RWPE2 (cell line): Measurements from ENCODE around the gene CHCHD3.

Experiments
- ATAC-seq: fragments of 200-7000 bp; cut with Tn5 transposase; 3 replicates; pipeline ENCODE4 v1.9.1; 2021; ENCODE audit warnings: low read depth
- DNase-seq: peaks from one replicate; pipeline ENCODE4 v3.0.0-alpha.2; 2020; ENCODE audit warnings: low spot score
- H3K27ac ChIP-seq: fragments of 450-650 bp; 2 replicates; pipeline ENCODE4 v1.5.1; 2017; ENCODE audit warnings: mild to moderate bottlenecking; ENCODE audit not compliant: poor library complexity, severe bottlenecking
- H3K27me3 ChIP-seq: fragments of 250-450 bp; sonication (Bioruptor Pico); 2 replicates; pipeline ENCODE4 v1.5.1; 2021; ENCODE audit warnings: mild to moderate bottlenecking, moderate library complexity; ENCODE audit not compliant: insufficient read depth, poor library complexity, severe bottlenecking
- H3K36me3 ChIP-seq: fragments of 250-450 bp; sonication (Bioruptor Pico); 2 replicates; pipeline ENCODE4 v1.5.1; 2020; ENCODE audit warnings: low read depth, mild to moderate bottlenecking, moderate library complexity
- H3K4me1 ChIP-seq: fragments of 250-450 bp; sonication (Bioruptor Pico); 2 replicates; pipeline ENCODE4 v1.5.1; 2021; ENCODE audit warnings: mild to moderate bottlenecking, moderate library complexity; ENCODE audit not compliant: insufficient read depth, poor library complexity, severe bottlenecking
- H3K4me3 ChIP-seq: fragments of 250-450 bp; sonication (Bioruptor Pico); 2 replicates; pipeline ENCODE4 v1.5.1; 2021; ENCODE audit warnings: mild to moderate bottlenecking, moderate library complexity; ENCODE audit not compliant: severe bottlenecking
- H3K9me3 ChIP-seq: fragments of 250-450 bp; sonication (Bioruptor Pico); 2 replicates; pipeline ENCODE4 v1.5.1; 2021; ENCODE audit warnings: mild to moderate bottlenecking, moderate library complexity; ENCODE audit not compliant: severe bottlenecking
- TF ChIP-seq, protein P1 (sequence below): fragments of 450-650 bp; IDR thresholded peaks from one replicate; pipeline ENCODE4 v1.5.1; 2017; ENCODE audit warnings: mild to moderate bottlenecking, moderate library complexity; ENCODE audit not compliant: poor library complexity, severe bottlenecking

The CHCHD3 gene

DNA sequence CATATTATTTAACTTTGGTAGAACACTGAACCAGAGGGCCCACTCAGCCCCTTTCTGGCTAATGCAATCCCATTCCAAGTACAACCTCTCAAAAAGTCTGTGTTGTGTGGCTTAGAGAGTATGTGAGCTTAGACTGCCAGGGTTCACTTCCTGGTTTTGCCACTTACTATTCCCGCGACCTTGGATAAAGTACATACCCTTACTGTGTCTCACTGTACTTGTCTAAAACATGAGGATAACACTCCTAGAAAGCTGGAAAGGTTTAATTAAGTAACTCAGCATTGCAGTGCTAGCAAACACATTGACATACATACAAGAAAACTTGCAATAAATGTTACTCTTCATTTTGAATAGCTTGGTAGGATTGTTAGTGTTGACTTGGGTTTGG lies 215.8 kb downstream of the CHCHD3 start:
- no peak for DNase-seq
- no peaks in the 10 kb centered on the region for H3K4me1 ChIP-seq
- H3K4me3 ChIP-seq = no peak overlapping the region
- TF ChIP-seq, protein P1, sequence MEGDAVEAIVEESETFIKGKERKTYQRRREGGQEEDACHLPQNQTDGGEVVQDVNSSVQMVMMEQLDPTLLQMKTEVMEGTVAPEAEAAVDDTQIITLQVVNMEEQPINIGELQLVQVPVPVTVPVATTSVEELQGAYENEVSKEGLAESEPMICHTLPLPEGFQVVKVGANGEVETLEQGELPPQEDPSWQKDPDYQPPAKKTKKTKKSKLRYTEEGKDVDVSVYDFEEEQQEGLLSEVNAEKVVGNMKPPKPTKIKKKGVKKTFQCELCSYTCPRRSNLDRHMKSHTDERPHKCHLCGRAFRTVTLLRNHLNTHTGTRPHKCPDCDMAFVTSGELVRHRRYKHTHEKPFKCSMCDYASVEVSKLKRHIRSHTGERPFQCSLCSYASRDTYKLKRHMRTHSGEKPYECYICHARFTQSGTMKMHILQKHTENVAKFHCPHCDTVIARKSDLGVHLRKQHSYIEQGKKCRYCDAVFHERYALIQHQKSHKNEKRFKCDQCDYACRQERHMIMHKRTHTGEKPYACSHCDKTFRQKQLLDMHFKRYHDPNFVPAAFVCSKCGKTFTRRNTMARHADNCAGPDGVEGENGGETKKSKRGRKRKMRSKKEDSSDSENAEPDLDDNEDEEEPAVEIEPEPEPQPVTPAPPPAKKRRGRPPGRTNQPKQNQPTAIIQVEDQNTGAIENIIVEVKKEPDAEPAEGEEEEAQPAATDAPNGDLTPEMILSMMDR = no peak
- no peaks in the 10 kb centered on the region for H3K36me3 ChIP-seq
- no peak overlapping the region for H3K27ac ChIP-seq
- H3K9me3 ChIP-seq = no peaks in the 10 kb centered on the region
- no peak for ATAC-seq
- no peaks in the 10 kb centered on the region for H3K27me3 ChIP-seq

DNA sequence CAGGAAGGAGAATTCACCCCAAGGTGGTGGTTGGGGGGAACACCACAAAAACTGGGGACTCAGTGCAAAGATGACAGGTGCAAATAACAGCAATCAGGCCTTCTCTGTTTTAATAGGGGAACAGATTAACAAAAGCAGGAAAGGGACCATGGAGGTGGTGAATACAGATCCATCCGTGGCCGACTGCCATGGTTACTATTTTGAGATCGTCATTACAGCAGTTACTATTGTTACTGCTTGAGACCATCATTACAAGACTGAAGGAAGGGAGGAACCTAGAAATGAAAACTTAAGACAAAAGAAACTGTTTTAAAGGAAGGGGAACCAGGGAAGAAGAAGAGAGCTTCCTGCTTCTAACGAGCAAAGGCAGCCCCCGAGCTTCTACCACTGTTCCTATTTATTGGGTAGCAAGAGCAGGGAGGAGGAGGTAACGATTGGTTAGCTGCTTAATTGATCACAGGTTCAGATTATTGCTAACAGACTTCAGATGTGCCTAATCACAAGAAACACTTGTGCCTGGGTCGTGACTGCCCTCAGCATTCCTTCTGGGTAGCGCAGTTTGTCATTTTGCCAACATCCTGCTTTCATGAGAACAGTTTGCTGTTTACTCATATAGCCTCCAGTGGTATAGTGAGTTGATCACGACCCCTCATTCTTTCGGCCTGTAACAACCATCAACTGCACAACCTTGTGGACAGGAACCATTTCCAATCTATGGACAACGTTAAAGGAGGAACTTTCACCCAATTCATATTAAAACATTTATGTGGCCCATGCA lies 216.3 kb downstream of the CHCHD3 start:
- Histone ChIP-seq H3K4me1 (no peaks in the 10 kb centered on the region), H3K27me3 (no peaks in the 10 kb centered on the region), H3K36me3 (no peaks in the 10 kb centered on the region), H3K4me3 (no peak overlapping the region), H3K27ac (no peak overlapping the region), H3K9me3 (no peaks in the 10 kb centered on the region)
- ATAC-seq (no peak), DNase-seq (no peak)
- TF ChIP-seq, protein P1 = no peak

DNA sequence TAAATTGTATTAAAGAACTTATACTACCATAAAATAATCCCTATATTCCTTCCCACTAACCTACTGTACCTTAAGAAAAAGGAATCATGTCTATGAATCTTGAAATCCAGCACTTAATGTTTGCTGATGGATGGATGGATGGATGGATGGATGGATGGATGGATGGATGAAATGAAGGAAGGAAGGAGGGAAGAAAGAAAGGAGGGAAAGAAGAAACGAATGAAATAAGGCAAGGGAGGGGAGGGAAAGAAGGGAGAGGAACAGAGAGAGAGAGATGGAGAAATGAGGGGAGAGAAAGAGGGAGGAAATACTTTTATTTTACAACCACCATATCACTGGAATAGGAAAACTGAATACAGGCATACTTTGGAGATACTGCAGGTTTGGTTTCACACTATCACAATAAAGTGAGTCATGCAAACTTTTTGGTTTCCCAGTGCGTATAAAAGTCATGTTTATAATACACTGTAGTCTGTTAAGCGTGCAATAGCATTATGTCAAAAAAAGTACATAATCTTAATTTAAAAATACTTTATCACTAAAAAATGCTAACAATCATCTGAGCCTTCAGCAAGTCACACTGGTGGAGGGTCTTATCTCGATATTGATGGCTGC lies 219.8 kb downstream of the CHCHD3 start:
- no peak overlapping the region for H3K27ac ChIP-seq
- DNase-seq = no peak
- no peak overlapping the region for H3K4me3 ChIP-seq
- H3K27me3 ChIP-seq = no peaks in the 10 kb centered on the region
- no peaks in the 10 kb centered on the region for H3K4me1 ChIP-seq
- no peak for ATAC-seq
- H3K36me3 ChIP-seq = no peaks in the 10 kb centered on the region
- H3K9me3 ChIP-seq = no peaks in the 10 kb centered on the region
- TF ChIP-seq, protein P1 = no peak

DNA sequence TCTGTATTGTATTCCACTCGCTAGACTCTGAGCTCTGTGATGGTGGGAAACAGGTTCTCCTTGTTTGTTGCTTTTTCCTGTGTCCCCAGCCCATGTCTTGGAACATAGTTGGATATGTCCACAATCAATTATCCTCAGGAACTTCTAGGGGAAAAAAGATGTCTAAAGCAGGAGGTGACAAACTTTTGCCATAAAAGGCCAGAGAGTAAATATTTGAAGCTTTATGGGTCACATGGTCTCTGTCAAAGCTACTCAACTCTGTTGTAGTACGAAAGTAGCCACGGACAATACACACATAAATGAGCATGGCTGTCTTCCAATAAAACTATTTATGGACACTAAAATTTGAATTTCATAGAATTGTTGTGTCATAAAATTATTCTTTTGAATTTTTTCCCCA lies 220.5 kb downstream of the CHCHD3 start:
- Histone ChIP-seq H3K27me3 (no peaks in the 10 kb centered on the region), H3K27ac (no peak overlapping the region), H3K9me3 (no peaks in the 10 kb centered on the region), H3K4me3 (no peak overlapping the region), H3K36me3 (no peaks in the 10 kb centered on the region), H3K4me1 (no peaks in the 10 kb centered on the region)
- TF ChIP-seq, protein P1 = no peak
- ATAC-seq (no peak), DNase-seq (no peak)

DNA sequence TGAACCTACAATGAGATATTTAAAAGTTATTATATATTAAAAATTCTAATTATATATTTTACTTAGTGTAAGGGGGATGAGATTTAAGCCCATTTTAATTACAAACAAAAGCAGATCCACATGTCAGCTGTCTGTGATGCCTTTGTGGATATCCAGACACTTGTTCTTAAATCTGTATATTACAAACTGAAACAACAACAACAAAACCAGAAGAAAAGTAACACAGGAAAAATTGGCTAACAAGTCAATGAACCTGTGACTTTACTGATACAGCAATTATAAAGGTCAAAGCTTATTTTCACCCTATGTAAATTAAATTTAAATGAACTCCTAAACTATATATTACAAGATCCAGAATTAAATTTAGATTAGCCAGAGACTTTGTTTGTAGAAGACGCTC lies 222.7 kb downstream of the CHCHD3 start:
- ATAC-seq (no peak), DNase-seq (no peak)
- Histone ChIP-seq H3K36me3 (no peaks in the 10 kb centered on the region), H3K27me3 (no peaks in the 10 kb centered on the region), H3K4me1 (no peaks in the 10 kb centered on the region), H3K9me3 (no peaks in the 10 kb centered on the region), H3K27ac (no peak overlapping the region), H3K4me3 (no peak overlapping the region)
- TF ChIP-seq, protein P1 = no peak
